ENCODE data around the gene PGPEP1.
A peak's percentile ranks its signal among the peaks of the same experiment; 100 is the strongest.

The PGPEP1 gene

GRCh38 chr19:18389726-18390064 lies 49.3 kb downstream of the PGPEP1 start:
- in situ Hi-C loops (cut with MboI; ENCODE audit: low pct_unique_long_range_greater_than_20kb, low sequenced_read_pairs, unreplicated experiment) = no loop called here
- no peak for TF ChIP-seq CTCF (IDR thresholded peaks at IDR 0.05; ENCODE audit: extremely low read depth, insufficient read depth, missing control alignments)
- no peak for DNase-seq (ENCODE audit: low spot score)

GRCh38 chr19:18390065-18390907 lies 49.9 kb downstream of the PGPEP1 start:
- TF ChIP-seq CTCF (IDR thresholded peaks at IDR 0.05; ENCODE audit: extremely low read depth, insufficient read depth, missing control alignments) = no peak
- DNase-seq (ENCODE audit: low spot score) = no peak
- in situ Hi-C loops (cut with MboI; ENCODE audit: low pct_unique_long_range_greater_than_20kb, low sequenced_read_pairs, unreplicated experiment) = no loop called here

- no peak for TF ChIP-seq CTCF (IDR thresholded peaks at IDR 0.05; ENCODE audit: extremely low read depth, insufficient read depth, missing control alignments)
- no peak for DNase-seq (ENCODE audit: low spot score)
- in situ Hi-C loops (cut with MboI; ENCODE audit: low pct_unique_long_range_greater_than_20kb, low sequenced_read_pairs, unreplicated experiment) = no loop called here
These were observed 51.2 kb downstream of the PGPEP1 start for GRCh38 chr19:18391509-18392075.

GRCh38 chr19:18392417-18392816 lies 52.0 kb downstream of the PGPEP1 start:
- TF ChIP-seq CTCF (IDR thresholded peaks at IDR 0.05; ENCODE audit: extremely low read depth, insufficient read depth, missing control alignments) = no peak
- peak; percentile 56 for DNase-seq (ENCODE audit: low spot score)
- in situ Hi-C loops (cut with MboI; ENCODE audit: low pct_unique_long_range_greater_than_20kb, low sequenced_read_pairs, unreplicated experiment) = no loop called here

- no peak for TF ChIP-seq CTCF (IDR thresholded peaks at IDR 0.05; ENCODE audit: extremely low read depth, insufficient read depth, missing control alignments)
- no peak for DNase-seq (ENCODE audit: low spot score)
- in situ Hi-C loops (cut with MboI; ENCODE audit: low pct_unique_long_range_greater_than_20kb, low sequenced_read_pairs, unreplicated experiment) = no loop called here
These were observed 52.5 kb downstream of the PGPEP1 start for GRCh38 chr19:18392926-18393325.

- no peak for DNase-seq (ENCODE audit: low spot score)
- no peak for TF ChIP-seq CTCF (IDR thresholded peaks at IDR 0.05; ENCODE audit: extremely low read depth, insufficient read depth, missing control alignments)
- in situ Hi-C loops (cut with MboI; ENCODE audit: low pct_unique_long_range_greater_than_20kb, low sequenced_read_pairs, unreplicated experiment) = no loop called here
These were observed 53.4 kb downstream of the PGPEP1 start for GRCh38 chr19:18393836-18394235.
